NCI-H1417 treated with DMSO at 0.1 percent for 48 hours (cell line): ENCODE data around the gene SMARCAL1.
"Not testable (repeated sequence)": the region's sequence is repeated elsewhere in the genome, so short reads cannot be mapped to it uniquely, and the experiment has no call there.

Experiments
- DNase-seq: peaks from one replicate; lab custom pipeline; 2025; lab: John Stamatoyannopoulos, UW

The SMARCAL1 gene

GRCh38 chr2:216502381-216503158, 90.3 kb downstream of the SMARCAL1 start:
- DNase-seq: no peak

GRCh38 chr2:216503159-216503629, 90.9 kb downstream of the SMARCAL1 start:
- no peak for DNase-seq

GRCh38 chr2:216503697-216504375, 91.6 kb downstream of the SMARCAL1 start:
- DNase-seq: no peak

- DNase-seq: no peak
Measured at GRCh38 chr2:216504376-216504762, 92.1 kb downstream of the SMARCAL1 start.

- DNase-seq: no peak
Measured at GRCh38 chr2:216505133-216506106, 93.1 kb downstream of the SMARCAL1 start.

GRCh38 chr2:216507220-216508160, 95.2 kb downstream of the SMARCAL1 start:
- DNase-seq: no peak

GRCh38 chr2:216508229-216508628, 95.9 kb downstream of the SMARCAL1 start:
- no peak for DNase-seq

- DNase-seq: no peak
Measured at GRCh38 chr2:216516730-216517350, 104.6 kb downstream of the SMARCAL1 start.

GRCh38 chr2:216517447-216518225, 105.4 kb downstream of the SMARCAL1 start:
- DNase-seq: no peak

GRCh38 chr2:216518566-216519119, 106.4 kb downstream of the SMARCAL1 start:
- DNase-seq: not testable (repeated sequence)

- DNase-seq: peak; percentile 70
Measured at GRCh38 chr2:216519154-216519762, 107.0 kb downstream of the SMARCAL1 start.

- DNase-seq: no peak
Measured at GRCh38 chr2:216520112-216520511, 107.8 kb downstream of the SMARCAL1 start.

GRCh38 chr2:216522892-216523502, 110.7 kb downstream of the SMARCAL1 start:
- DNase-seq: no peak

- DNase-seq: no peak
Measured at GRCh38 chr2:216525972-216526371, 113.7 kb downstream of the SMARCAL1 start.

GRCh38 chr2:216526939-216527338, 114.7 kb downstream of the SMARCAL1 start:
- no peak for DNase-seq

- DNase-seq: no peak
Measured at GRCh38 chr2:216527600-216527999, 115.3 kb downstream of the SMARCAL1 start.

- no peak for DNase-seq
Measured at GRCh38 chr2:216532562-216532961, 120.3 kb downstream of the SMARCAL1 start.
